ENCODE results near the gene ASXL3.

The ASXL3 gene

DNA sequence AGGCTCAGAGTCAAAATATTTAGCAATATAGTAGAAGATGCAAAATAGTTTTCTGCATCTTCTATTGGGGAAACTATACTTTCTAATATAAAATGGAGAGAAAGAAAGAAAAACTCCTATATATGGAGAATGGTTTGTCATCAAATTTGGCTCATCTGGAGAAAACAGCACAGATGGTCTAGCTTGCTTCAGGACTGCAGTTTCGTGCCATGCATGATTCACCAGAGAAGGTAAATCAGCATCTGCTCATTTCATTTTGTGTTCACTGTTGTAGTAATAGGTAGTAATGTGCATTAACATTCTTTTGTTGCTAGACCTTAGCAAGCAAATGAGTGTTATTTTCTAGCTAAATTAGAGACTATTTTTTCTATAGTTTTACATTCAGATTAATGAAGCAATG lies 179.0 kb downstream of the ASXL3 start:
- Histone ChIP-seq H3K4me3 (ENCODE audit: low read depth in 1 of 2, low read length in 1 of 2) (no peak overlapping the region), H3K36me3 (no peaks in the 10 kb centered on the region), H3K27ac (no peak overlapping the region), H3K27me3 (no peaks in the 10 kb centered on the region), H3K9me3 (no peaks in the 10 kb centered on the region), H3K4me1 (ENCODE audit: control insufficient read depth in 1 of 2, insufficient read depth in 1 of 2, low read depth in 1 of 2, low read length in 1 of 2) (no peaks in the 10 kb centered on the region)
- TF ChIP-seq, protein P1, sequence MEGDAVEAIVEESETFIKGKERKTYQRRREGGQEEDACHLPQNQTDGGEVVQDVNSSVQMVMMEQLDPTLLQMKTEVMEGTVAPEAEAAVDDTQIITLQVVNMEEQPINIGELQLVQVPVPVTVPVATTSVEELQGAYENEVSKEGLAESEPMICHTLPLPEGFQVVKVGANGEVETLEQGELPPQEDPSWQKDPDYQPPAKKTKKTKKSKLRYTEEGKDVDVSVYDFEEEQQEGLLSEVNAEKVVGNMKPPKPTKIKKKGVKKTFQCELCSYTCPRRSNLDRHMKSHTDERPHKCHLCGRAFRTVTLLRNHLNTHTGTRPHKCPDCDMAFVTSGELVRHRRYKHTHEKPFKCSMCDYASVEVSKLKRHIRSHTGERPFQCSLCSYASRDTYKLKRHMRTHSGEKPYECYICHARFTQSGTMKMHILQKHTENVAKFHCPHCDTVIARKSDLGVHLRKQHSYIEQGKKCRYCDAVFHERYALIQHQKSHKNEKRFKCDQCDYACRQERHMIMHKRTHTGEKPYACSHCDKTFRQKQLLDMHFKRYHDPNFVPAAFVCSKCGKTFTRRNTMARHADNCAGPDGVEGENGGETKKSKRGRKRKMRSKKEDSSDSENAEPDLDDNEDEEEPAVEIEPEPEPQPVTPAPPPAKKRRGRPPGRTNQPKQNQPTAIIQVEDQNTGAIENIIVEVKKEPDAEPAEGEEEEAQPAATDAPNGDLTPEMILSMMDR (IDR thresholded peaks at IDR 0.05), result no peak

- Histone ChIP-seq H3K27me3 (no peaks in the 10 kb centered on the region), H3K9me3 (no peaks in the 10 kb centered on the region), H3K4me3 (ENCODE audit: low read depth in 1 of 2, low read length in 1 of 2) (no peak overlapping the region), H3K36me3 (no peaks in the 10 kb centered on the region), H3K27ac (no peak overlapping the region), H3K4me1 (ENCODE audit: control insufficient read depth in 1 of 2, insufficient read depth in 1 of 2, low read depth in 1 of 2, low read length in 1 of 2) (no peaks in the 10 kb centered on the region)
- TF ChIP-seq, protein P1 (IDR thresholded peaks at IDR 0.05), result no peak
These were observed 183.3 kb downstream of the ASXL3 start for GRCh38 chr18:33761363-33761762.

- Histone ChIP-seq H3K27ac (no peak overlapping the region), H3K4me1 (ENCODE audit: control insufficient read depth in 1 of 2, insufficient read depth in 1 of 2, low read depth in 1 of 2, low read length in 1 of 2) (no peaks in the 10 kb centered on the region), H3K36me3 (no peaks in the 10 kb centered on the region), H3K9me3 (no peaks in the 10 kb centered on the region), H3K27me3 (no peaks in the 10 kb centered on the region), H3K4me3 (ENCODE audit: low read depth in 1 of 2, low read length in 1 of 2) (no peak overlapping the region)
- TF ChIP-seq, protein P1 (IDR thresholded peaks at IDR 0.05), result no peak
These were observed 203.4 kb downstream of the ASXL3 start for GRCh38 chr18:33781429-33781828.

All from neutrophil (primary cell).